GM06990 (cell line): ENCODE results near the gene STRIP2.
"Not testable (repeated sequence)": the region's sequence is repeated elsewhere in the genome, so short reads cannot be mapped to it uniquely, and the experiment has no call there.

Source experiments
- DNase-seq: peaks from one replicate; pipeline ENCODE4 v3.0.0-alpha.2; 2011; ENCODE audit not compliant: insufficient read length; ENCODE audit errors: extremely low read depth
- H3K27me3 ChIP-seq: replicated peaks from 2 replicates; pipeline ENCODE4 v1.6.0; 2011; ENCODE audit warnings: low read length; ENCODE audit not compliant: control insufficient read depth, insufficient read depth
- H3K36me3 ChIP-seq: 2 replicates; pipeline ENCODE4 v1.5.1; 2011; ENCODE audit warnings: low read length; ENCODE audit not compliant: control insufficient read depth, insufficient read depth
- H3K4me3 ChIP-seq: replicated peaks from 2 replicates; pipeline ENCODE4 v1.5.1; 2011; ENCODE audit warnings: low read depth, mild to moderate bottlenecking, control low read depth, low read length
- TF ChIP-seq, protein P1 (sequence below): IDR thresholded peaks from 2 replicates; pipeline ENCODE4 v1.5.1; 2011; ENCODE audit warnings: low read length, control low read depth, mild to moderate bottlenecking, inconsistent platforms; ENCODE audit not compliant: insufficient read depth, poor library complexity, severe bottlenecking

STRIP2 gene

DNA sequence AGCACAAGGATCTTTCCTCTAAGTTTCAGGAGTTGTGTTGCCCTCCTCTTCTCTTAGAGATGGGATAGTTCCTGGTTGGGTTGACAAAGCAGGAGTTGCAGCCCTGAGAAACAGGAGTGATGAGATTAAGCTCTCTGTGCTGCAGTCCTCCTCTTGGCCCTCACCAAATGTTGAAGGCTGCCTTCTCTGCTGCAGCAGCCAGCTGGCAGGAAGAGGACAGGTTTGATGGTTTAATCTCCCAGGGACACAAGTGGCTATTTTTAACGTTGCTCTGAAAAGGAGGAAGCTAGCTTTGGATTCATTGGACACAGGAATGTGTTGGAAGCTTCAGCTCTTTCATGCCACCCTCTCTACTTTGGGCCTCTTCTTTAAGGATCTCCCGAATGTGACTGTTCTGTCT lies 9.4 kb downstream of the STRIP2 start:
- TF ChIP-seq, protein P1, sequence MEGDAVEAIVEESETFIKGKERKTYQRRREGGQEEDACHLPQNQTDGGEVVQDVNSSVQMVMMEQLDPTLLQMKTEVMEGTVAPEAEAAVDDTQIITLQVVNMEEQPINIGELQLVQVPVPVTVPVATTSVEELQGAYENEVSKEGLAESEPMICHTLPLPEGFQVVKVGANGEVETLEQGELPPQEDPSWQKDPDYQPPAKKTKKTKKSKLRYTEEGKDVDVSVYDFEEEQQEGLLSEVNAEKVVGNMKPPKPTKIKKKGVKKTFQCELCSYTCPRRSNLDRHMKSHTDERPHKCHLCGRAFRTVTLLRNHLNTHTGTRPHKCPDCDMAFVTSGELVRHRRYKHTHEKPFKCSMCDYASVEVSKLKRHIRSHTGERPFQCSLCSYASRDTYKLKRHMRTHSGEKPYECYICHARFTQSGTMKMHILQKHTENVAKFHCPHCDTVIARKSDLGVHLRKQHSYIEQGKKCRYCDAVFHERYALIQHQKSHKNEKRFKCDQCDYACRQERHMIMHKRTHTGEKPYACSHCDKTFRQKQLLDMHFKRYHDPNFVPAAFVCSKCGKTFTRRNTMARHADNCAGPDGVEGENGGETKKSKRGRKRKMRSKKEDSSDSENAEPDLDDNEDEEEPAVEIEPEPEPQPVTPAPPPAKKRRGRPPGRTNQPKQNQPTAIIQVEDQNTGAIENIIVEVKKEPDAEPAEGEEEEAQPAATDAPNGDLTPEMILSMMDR: no peak
- H3K27me3 ChIP-seq: no peaks in the 10 kb centered on the region
- no peaks in the 10 kb centered on the region; the same call in 1 of the 2 replicates for H3K36me3 ChIP-seq
- H3K4me3 ChIP-seq: no peak overlapping the region
- no peak for DNase-seq

DNA sequence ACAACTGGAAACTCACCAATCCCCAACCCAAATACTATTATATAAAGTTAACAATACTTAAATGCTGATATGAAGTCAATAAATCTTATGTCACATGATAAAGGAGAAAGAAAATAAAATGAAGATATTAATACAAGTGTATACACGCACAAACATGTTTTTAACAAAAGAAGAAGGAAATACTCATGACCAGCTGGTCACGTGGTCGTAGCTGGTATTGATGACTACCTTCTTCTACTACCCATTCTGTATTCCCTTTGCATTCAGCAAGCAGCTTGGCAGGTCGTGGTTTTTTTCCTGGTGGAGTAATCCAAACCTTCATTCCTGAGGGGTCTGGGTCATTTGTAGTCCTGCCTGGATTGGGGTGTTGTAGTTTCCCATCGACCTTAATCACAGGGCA lies 10.5 kb downstream of the STRIP2 start:
- not testable (repeated sequence) for H3K27me3 ChIP-seq, H3K36me3 ChIP-seq, H3K4me3 ChIP-seq, DNase-seq

DNA sequence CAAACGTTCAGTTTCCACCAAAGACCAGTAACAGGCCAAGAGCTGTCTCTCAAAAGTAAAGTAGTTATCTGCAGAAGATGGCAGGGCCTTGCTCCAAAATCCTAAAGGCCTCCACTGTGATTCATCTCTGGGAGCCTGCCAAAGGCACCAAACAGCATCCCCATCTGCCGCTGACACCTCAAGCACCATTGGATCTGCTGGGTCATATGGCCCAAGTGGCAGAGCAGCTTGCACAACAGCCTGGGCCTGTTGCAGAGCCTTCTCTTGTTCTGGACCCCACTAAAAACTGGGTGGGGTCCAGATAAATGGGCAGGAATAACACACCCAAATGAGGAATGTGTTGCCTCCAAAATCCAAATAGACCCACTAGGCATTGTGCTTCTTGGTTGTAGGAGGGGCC lies 12.7 kb downstream of the STRIP2 start:
- not testable (repeated sequence) for H3K36me3 ChIP-seq, H3K27me3 ChIP-seq, DNase-seq, H3K4me3 ChIP-seq

DNA sequence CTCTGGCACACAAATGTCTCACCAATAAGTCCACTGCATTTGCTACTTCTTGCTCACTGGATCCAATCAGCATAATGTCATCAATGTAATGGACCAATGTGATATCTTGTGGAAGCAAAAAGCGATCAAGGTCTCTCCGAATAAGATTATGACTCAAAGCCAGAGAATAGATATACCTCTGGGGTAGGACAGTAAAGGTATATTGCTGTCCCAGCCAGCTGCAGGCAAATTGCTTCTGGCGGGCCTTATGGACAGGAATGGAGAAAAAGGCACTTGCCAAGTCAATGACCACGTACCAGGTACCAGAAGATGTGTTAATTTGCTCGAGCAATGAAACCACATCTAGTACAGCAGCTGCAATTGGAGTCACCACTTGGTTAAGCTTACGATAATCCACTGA lies 13.2 kb downstream of the STRIP2 start:
- not testable (repeated sequence) for H3K36me3 ChIP-seq, H3K4me3 ChIP-seq, H3K27me3 ChIP-seq, DNase-seq

DNA sequence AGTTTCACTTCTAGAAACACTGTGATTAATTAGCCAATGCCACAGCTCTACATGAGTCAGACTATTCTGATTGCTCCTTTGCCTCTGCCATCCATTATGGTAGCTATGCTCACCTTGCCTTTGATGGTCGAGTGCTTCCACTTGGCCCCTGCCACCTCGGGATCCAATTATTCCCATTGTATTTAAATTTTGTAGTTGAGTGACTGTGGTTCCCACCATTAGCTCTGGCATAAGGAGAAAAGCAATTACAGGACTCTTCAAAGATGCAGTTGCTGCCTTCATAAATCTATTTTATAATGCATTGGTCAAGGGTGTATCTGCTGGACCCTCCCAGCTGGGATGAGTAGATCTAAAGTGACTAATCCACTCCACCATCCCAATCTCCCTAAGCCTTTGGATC lies 14.4 kb downstream of the STRIP2 start:
- not testable (repeated sequence) for DNase-seq, H3K36me3 ChIP-seq, H3K27me3 ChIP-seq

DNA sequence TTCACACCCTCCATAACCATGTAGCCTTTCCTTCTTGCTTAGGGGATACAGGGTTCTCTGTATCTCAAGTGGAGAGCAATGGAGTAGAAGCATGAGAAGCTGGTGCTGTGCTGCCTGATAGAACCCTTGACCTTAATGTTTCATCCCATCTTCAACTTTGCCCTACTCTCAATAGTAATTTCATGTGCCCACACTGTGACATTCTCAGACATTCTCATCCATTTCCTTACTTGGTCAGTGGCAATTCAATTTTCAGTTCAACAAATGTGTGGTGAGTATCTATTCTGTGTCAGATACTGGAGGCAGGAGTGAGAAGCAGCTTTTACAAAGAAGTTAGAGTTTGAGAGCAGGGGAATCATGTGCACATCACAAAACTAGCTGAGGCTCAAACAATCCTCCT lies 16.1 kb downstream of the STRIP2 start:
- no peak for DNase-seq
- TF ChIP-seq, protein P1: no peak
- H3K27me3 ChIP-seq: no peaks in the 10 kb centered on the region

More for the DNA sequence above, 14.4 kb downstream of the STRIP2 start:
- not testable (repeated sequence) for H3K4me3 ChIP-seq

DNA sequence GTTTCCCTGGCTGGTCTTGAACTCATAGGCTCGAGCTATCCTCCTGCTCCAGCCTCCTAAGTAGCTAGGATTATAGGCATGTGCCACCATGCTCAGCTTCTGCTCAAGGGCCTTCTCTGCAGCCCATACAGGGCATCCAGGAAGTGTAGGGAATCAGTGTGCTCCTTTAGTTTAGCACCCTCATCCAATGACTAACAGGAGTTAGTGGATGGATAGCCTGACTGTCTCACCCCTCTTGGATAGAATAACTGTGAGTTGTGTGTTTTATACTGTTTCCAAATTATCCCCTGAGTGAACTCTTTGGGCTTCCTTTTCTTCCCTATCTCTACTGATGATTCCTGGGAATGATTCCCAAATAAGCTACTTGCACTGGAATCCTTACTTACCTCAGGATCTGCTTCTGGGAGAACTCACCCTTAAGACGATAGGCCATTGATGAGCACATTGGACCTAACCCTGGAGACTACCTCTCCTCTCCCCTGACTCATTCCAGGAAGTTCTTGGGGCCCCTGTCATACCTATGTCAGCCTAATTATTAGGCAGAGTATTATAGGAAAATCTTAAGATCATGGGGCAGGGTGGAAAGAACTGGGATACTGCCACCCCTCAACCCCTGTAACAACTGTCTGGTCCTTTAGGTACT lies 18.5 kb downstream of the STRIP2 start:
- Histone ChIP-seq H3K27me3 (no peaks in the 10 kb centered on the region), H3K36me3 (no peaks in the 10 kb centered on the region; the same call in none of the 2 replicates), H3K4me3 (no peak overlapping the region)
- TF ChIP-seq, protein P1: no peak
- no peak for DNase-seq

More for the DNA sequence above, 16.1 kb downstream of the STRIP2 start:
- H3K36me3 ChIP-seq: no peaks in the 10 kb centered on the region; the same call in 1 of the 2 replicates
- H3K4me3 ChIP-seq: no peak overlapping the region
